Endodermal cell (in vitro differentiated cells): Measurements from ENCODE around the gene ZNF37A. TPM values are rescaled to one million over a fixed set of nuclear protein-coding genes. Genes with fewer than 3 reads are reported as not detected.

Source experiments
- DNase-seq: peaks from one replicate; pipeline ENCODE4 v3.0.0-alpha.2; 2017
- H3K27ac ChIP-seq: 2 replicates; pipeline ENCODE4 v1.5.1; 2013; ENCODE audit warnings: mild to moderate bottlenecking, low read depth, low read length, moderate library complexity
- H3K27me3 ChIP-seq: 2 replicates; pipeline ENCODE4 v1.6.1; 2013; ENCODE audit warnings: mild to moderate bottlenecking, low read length, moderate library complexity; ENCODE audit not compliant: insufficient read depth, control insufficient read depth, poor library complexity, severe bottlenecking
- H3K36me3 ChIP-seq: 2 replicates; pipeline ENCODE4 v1.7.0; 2013; ENCODE audit warnings: mild to moderate bottlenecking, low read length, moderate library complexity; ENCODE audit not compliant: control insufficient read depth, insufficient read depth
- H3K4me1 ChIP-seq: one replicate; pipeline ENCODE4 v1.7.0; 2013; ENCODE audit warnings: low read length; ENCODE audit not compliant: control insufficient read depth, insufficient read depth
- H3K4me3 ChIP-seq: 2 replicates; pipeline ENCODE4 v1.5.1; 2013; ENCODE audit warnings: mild to moderate bottlenecking, low read length, moderate library complexity
- H3K9ac ChIP-seq: 2 replicates; pipeline ENCODE4 v1.6.1; 2013; ENCODE audit warnings: mild to moderate bottlenecking, low read length, moderate library complexity; ENCODE audit not compliant: poor library complexity, severe bottlenecking; ENCODE audit errors: extremely low read depth
- H3K9me3 ChIP-seq: 2 replicates; pipeline ENCODE4 v1.6.1; 2013; ENCODE audit warnings: mild to moderate bottlenecking, low read length, moderate library complexity; ENCODE audit not compliant: control insufficient read depth
- H3K27ac Mint-ChIP-seq: 2 replicates; pipeline ENCODE4 v1.8.0; 2020; ENCODE audit warnings: mixed read lengths
- H3K27me3 Mint-ChIP-seq: 2 replicates; pipeline ENCODE4 v1.8.0; 2021; ENCODE audit warnings: mild to moderate bottlenecking, mixed read lengths; ENCODE audit not compliant: insufficient read depth
- H3K36me3 Mint-ChIP-seq: 2 replicates; pipeline ENCODE4 v1.8.0; 2020; ENCODE audit warnings: low read depth, mixed read lengths
- H3K4me1 Mint-ChIP-seq: 2 replicates; pipeline ENCODE4 v1.8.0; 2020; ENCODE audit warnings: mixed read lengths
- H3K4me3 Mint-ChIP-seq: 2 replicates; pipeline ENCODE4 v1.8.0; 2020; ENCODE audit warnings: mild to moderate bottlenecking, moderate library complexity, mixed read lengths
- H3K9me3 Mint-ChIP-seq: 2 replicates; pipeline ENCODE4 v1.8.0; 2020; ENCODE audit warnings: mild to moderate bottlenecking, mixed read lengths
- WGBS, 2 experiments: methylation state at CpG; one replicate each; pipeline versions ENCODE4 v1.1.5 to v1.1.7; 2013; ENCODE audit warnings: missing lambda C conversion rate in 2 of 2, mixed read lengths in 1 of 2; ENCODE audit not compliant: insufficient coverage in 1 of 2, insufficient read length in 1 of 2; 5-methylcytosine and 5-hydroxymethylcytosine counted together
- total RNA-seq, 2 donors: library from RNA; stranded (reverse); fragmentation: NEBNext Ultra II Directional in 1 of 2; extraction: Animal tissue kit (Norgen Biotek cat#: 25700) in 1 of 2; gene quantifications; 2 replicates in 1 of 2; 3 replicates in 1 of 2; pipeline ENCODE4 v1.2.1, GENCODE V29; 2021
- TF ChIP-seq, protein P1 (sequence below): fragments of 200-600 bp; sonication (generic); conservative IDR thresholded peaks from 2 replicates; pipeline ENCODE4 v1.5.0; 2021; ENCODE audit warnings: antibody characterized with exemption, mild to moderate bottlenecking

ZNF37A gene
- total RNA-seq, 2 donors from 2014 or later, result 11.0 to 11.4 TPM

DNA sequence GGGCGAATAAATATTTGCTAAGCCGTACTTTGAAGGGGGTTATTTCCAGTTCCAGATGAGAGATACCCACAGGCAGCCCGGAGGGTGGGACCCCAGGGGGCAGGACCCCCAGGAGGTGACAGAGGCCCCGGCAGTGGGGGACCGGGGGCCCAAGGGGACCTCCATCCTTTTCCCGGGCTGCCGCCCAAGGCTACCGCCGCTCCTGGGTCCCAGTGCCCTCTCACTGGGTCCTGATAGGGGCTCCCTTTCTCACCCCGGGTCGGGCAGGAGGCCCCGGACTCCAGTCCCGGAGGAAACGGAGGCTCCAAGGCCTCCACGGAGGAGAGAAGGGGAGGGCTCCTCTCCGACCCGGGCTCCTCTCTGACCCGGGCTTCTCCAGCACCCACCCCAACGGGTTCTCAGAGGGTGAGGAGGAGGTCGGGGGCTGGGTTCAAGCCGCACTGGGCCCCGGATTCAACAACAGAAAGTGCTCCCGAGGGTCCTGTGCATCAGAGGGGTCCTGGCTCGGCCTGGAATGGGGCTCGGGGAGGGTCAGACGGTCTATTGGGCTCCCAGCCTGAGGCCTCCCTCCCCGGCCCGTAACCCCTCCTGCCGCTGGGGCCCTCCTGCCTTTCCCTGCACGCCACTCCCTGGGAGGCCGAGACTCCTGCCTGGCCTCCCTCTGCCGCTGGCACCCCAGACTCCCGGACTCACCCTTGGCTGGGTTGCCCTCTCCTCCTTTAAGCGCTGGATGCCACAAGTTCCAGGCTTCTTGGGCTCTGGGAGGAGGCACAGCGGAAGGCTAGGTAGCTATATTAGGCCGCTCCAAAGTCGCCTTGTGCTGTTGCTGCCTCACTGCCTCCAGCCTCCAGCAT lies 62.5 kb downstream of the ZNF37A start:
- Mint-ChIP-seq H3K4me1 (no peaks in the 10 kb centered on the region), H3K9me3 (peaks cover 88% of the 10 kb centered on the region), H3K36me3 (no peaks in the 10 kb centered on the region), H3K27ac (no peak overlapping the region), H3K4me3 (no peak overlapping the region), H3K27me3 (no peaks in the 10 kb centered on the region)
- no peak overlapping the region for H3K9ac ChIP-seq
- H3K9me3 ChIP-seq, result peaks cover 82% of the 10 kb centered on the region
- DNase-seq, result no peak
- H3K27me3 ChIP-seq, result no peaks in the 10 kb centered on the region
- TF ChIP-seq, protein P1, sequence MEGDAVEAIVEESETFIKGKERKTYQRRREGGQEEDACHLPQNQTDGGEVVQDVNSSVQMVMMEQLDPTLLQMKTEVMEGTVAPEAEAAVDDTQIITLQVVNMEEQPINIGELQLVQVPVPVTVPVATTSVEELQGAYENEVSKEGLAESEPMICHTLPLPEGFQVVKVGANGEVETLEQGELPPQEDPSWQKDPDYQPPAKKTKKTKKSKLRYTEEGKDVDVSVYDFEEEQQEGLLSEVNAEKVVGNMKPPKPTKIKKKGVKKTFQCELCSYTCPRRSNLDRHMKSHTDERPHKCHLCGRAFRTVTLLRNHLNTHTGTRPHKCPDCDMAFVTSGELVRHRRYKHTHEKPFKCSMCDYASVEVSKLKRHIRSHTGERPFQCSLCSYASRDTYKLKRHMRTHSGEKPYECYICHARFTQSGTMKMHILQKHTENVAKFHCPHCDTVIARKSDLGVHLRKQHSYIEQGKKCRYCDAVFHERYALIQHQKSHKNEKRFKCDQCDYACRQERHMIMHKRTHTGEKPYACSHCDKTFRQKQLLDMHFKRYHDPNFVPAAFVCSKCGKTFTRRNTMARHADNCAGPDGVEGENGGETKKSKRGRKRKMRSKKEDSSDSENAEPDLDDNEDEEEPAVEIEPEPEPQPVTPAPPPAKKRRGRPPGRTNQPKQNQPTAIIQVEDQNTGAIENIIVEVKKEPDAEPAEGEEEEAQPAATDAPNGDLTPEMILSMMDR, result no peak
- H3K4me3 ChIP-seq, result no peak overlapping the region
- 88 to 89% methylated on average over 15 to 37 of the region's 37 CpGs for WGBS, 2 experiments
- no peaks in the 10 kb centered on the region for H3K4me1 ChIP-seq
- no peaks in the 10 kb centered on the region for H3K36me3 ChIP-seq
- H3K27ac ChIP-seq, result no peak overlapping the region

DNA sequence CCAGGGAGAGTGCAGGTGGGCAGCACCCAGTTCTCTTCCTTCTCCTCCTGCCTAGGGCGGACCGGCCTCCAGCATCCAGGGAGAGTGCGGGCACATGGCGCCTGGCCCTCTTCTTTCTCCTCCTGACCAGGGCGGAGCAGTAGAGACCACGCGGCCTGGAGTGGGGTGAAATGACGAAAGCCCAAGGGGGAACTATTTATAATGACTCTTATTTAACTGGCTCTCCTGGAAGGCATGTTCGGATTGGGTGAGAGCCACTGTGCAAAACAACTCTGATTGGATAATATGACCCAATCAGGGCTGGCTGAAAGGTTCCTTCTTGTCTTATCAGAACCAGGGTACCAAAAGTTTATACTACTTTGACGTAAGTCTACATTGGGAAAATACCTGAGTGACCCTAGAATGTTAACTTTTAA lies 63.1 kb downstream of the ZNF37A start:
- Mint-ChIP-seq H3K4me3 (no peak overlapping the region), H3K36me3 (no peaks in the 10 kb centered on the region), H3K4me1 (no peaks in the 10 kb centered on the region), H3K27me3 (no peaks in the 10 kb centered on the region), H3K9me3 (peaks cover 88% of the 10 kb centered on the region), H3K27ac (no peak overlapping the region)
- Histone ChIP-seq H3K9ac (no peak overlapping the region), H3K27me3 (no peaks in the 10 kb centered on the region), H3K36me3 (no peaks in the 10 kb centered on the region), H3K9me3 (peaks cover 80% of the 10 kb centered on the region), H3K4me3 (no peak overlapping the region), H3K4me1 (no peaks in the 10 kb centered on the region), H3K27ac (no peak overlapping the region)
- WGBS, 2 experiments, result 83 to 91% methylated on average over 2 to 10 of the region's 10 CpGs
- TF ChIP-seq, protein P1, result no peak
- no peak for DNase-seq

DNA sequence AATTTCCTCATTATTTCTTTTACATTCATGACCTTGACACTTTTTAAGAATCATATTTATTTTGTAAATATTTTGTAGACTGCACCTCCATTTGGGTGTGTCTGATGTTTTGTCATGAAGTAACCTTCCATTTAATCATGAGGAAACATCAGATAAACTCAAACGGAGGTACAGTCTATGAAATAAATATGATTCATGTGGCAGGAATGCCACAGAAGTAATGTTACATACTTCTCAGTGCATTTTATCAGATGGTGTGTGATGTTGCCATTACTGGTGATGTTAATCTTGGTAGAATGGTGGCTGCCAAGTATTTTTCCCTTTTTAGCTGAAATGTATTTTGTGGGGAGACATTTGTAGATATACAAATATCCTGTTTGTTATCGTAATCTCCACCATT lies 64.9 kb downstream of the ZNF37A start:
- no peak for DNase-seq
- no peak overlapping the region for H3K9ac ChIP-seq
- Mint-ChIP-seq H3K9me3 (peaks cover 86% of the 10 kb centered on the region), H3K36me3 (no peaks in the 10 kb centered on the region), H3K27me3 (no peaks in the 10 kb centered on the region), H3K27ac (no peak overlapping the region), H3K4me1 (no peaks in the 10 kb centered on the region), H3K4me3 (no peak overlapping the region)
- no peak overlapping the region for H3K27ac ChIP-seq
- peaks cover 78% of the 10 kb centered on the region for H3K9me3 ChIP-seq
- no peak overlapping the region for H3K4me3 ChIP-seq
- 76% methylated on average over 1 of the region's 2 CpGs; no CpG with 5 or more reads in 1 of the 2 experiments for WGBS, 2 experiments
- H3K4me1 ChIP-seq, result no peaks in the 10 kb centered on the region
- H3K36me3 ChIP-seq, result no peaks in the 10 kb centered on the region
- H3K27me3 ChIP-seq, result no peaks in the 10 kb centered on the region
- TF ChIP-seq, protein P1, result no peak
